ENCODE measurements around the gene CACNA1C.
A peak's percentile ranks its signal among the peaks of the same experiment; 100 is the strongest.
"Not testable (repeated sequence)": the region's sequence is repeated elsewhere in the genome, so short reads cannot be mapped to it uniquely, and the experiment has no call there.

CACNA1C gene

GRCh38 chr12:2681450-2682205 is 628.8 kb downstream of the CACNA1C start:
- no peak overlapping the region for H3K27ac ChIP-seq
- TF ChIP-seq CTCF (conservative IDR thresholded peaks at IDR 0.05) = no peak

GRCh38 chr12:2682296-2683251 is 629.8 kb downstream of the CACNA1C start:
- peak; percentile 90 for TF ChIP-seq CTCF (conservative IDR thresholded peaks at IDR 0.05)
- no peak overlapping the region for H3K27ac ChIP-seq

- H3K27ac ChIP-seq = no peak overlapping the region
- TF ChIP-seq CTCF (conservative IDR thresholded peaks at IDR 0.05) = peak; percentile 29; the same call in 1 of the 2 replicates
These were observed 630.7 kb downstream of the CACNA1C start for GRCh38 chr12:2683283-2684025.

- H3K27ac ChIP-seq = not testable (repeated sequence)
These were observed 631.2 kb downstream of the CACNA1C start for GRCh38 chr12:2684026-2684325.

- H3K27ac ChIP-seq = not testable (repeated sequence)
These were observed 633.0 kb downstream of the CACNA1C start for GRCh38 chr12:2685620-2686279.

GRCh38 chr12:2686280-2686646 is 633.5 kb downstream of the CACNA1C start:
- no peak for TF ChIP-seq CTCF (conservative IDR thresholded peaks at IDR 0.05)
- no peak overlapping the region for H3K27ac ChIP-seq

- H3K27ac ChIP-seq = no peak overlapping the region
- TF ChIP-seq CTCF (conservative IDR thresholded peaks at IDR 0.05) = no peak
These were observed 634.3 kb downstream of the CACNA1C start for GRCh38 chr12:2687058-2687457.

GRCh38 chr12:2687726-2688125 is 634.9 kb downstream of the CACNA1C start:
- TF ChIP-seq CTCF (conservative IDR thresholded peaks at IDR 0.05) = no peak
- H3K27ac ChIP-seq = no peak overlapping the region
